Suprapubic skin (tissue), 4 donors: ENCODE results near the gene FRAT1. TPM values are rescaled to one million over a fixed set of nuclear protein-coding genes. Genes with fewer than 3 reads are reported as not detected.
A peak's percentile ranks its signal among the peaks of the same experiment; 100 is the strongest.

ENCODE experiments used
- DNase-seq, 2 donors: peaks; one replicate each; pipeline ENCODE4 v3.0.0-alpha.2; 2019; ENCODE audit warnings: low spot score in 2 of 2
- H3K27ac ChIP-seq: fragments of 200-600 bp; sonication (generic); one replicate; pipeline ENCODE4 v1.5.1; 2019
- H3K27me3 ChIP-seq: fragments of 200-600 bp; sonication (generic); one replicate; pipeline ENCODE4 v1.5.1; 2019
- H3K36me3 ChIP-seq: fragments of 200-600 bp; sonication (generic); one replicate; pipeline ENCODE4 v1.5.1; 2019
- H3K4me1 ChIP-seq: fragments of 200-600 bp; sonication (generic); one replicate; pipeline ENCODE4 v1.5.1; 2019
- H3K4me3 ChIP-seq: fragments of 200-600 bp; sonication (generic); one replicate; pipeline ENCODE4 v1.5.1; 2019; ENCODE audit warnings: mild to moderate bottlenecking
- H3K9me3 ChIP-seq: fragments of 200-600 bp; sonication (generic); one replicate; pipeline ENCODE4 v1.5.1; 2019
- CTCF ChIP-seq, 2 donors: fragments of 200-600 bp in 1 of 2; fragments of 450-650 bp in 1 of 2; sonication (generic) in 1 of 2; IDR thresholded peaks; one replicate each; pipeline ENCODE4 v1.5.1; 2016 to 2019; ENCODE audit warnings: antibody characterized with exemption in 2 of 2, mild to moderate bottlenecking in 1 of 2, moderate library complexity in 1 of 2
- EP300 ChIP-seq: sonication (generic); formaldehyde crosslinking; IDR thresholded peaks from one replicate; pipeline ENCODE4 v1.6.1; 2017; ENCODE audit warnings: antibody characterized with exemption
- POLR2A ChIP-seq, 2 donors: fragments of 450-650 bp; IDR thresholded peaks; one replicate each; pipeline ENCODE4 v1.6.1; 2017; ENCODE audit warnings: antibody characterized with exemption in 2 of 2, mild to moderate bottlenecking in 2 of 2, moderate library complexity in 2 of 2
- POLR2AphosphoS5 ChIP-seq, 3 donors: sonication (generic); formaldehyde crosslinking; IDR thresholded peaks; one replicate each; pipeline ENCODE4 v1.6.1; 2017; ENCODE audit warnings: antibody characterized with exemption in 3 of 3
- WGBS: methylation state at CpG from one replicate; pipeline ENCODE4 v1.1.5; 2018; 5-methylcytosine and 5-hydroxymethylcytosine counted together
- total RNA-seq, 4 donors: library from RNA; depleted of rRNA; stranded (reverse); fragments of >200 nt; gene quantifications; one replicate each; pipeline ENCODE4 v1.1.0, GENCODE V29; 2016

The FRAT1 gene, protein sequence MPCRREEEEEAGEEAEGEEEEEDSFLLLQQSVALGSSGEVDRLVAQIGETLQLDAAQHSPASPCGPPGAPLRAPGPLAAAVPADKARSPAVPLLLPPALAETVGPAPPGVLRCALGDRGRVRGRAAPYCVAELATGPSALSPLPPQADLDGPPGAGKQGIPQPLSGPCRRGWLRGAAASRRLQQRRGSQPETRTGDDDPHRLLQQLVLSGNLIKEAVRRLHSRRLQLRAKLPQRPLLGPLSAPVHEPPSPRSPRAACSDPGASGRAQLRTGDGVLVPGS
- 1 to 10 TPM; 5.2 to 8.4 (median 7.2) TPM for total RNA-seq

GRCh38 chr10:97318772-97319651 is at the start of gene FRAT1:
FRAT1 (plus strand) TSS chr10:97319271; CDS start chr10:97319454, 183 bp downstream.
- under 1% methylated on average over 34 of the region's 79 CpGs for WGBS
- H3K27me3 ChIP-seq: no peaks in the 10 kb centered on the region
- no peak for TF ChIP-seq CTCF (IDR thresholded peaks at IDR 0.05)
- peak in 2 of 3 donors; percentile 68 to 76 for TF ChIP-seq POLR2AphosphoS5 (IDR thresholded peaks at IDR 0.05)
- peak; percentile 14 to 86 for TF ChIP-seq POLR2A (IDR thresholded peaks at IDR 0.05)
- no peak for TF ChIP-seq EP300
- peak; percentile 95 to 96 for DNase-seq
- no peaks in the 10 kb centered on the region for H3K9me3 ChIP-seq
- peaks cover 29% of the 10 kb centered on the region for H3K4me1 ChIP-seq
- H3K4me3 ChIP-seq: peak within 1 kb of the TSS; percentile 86
- no peaks in the 10 kb centered on the region for H3K36me3 ChIP-seq
- peak within 1 kb of the TSS; percentile 98 for H3K27ac ChIP-seq

- Histone ChIP-seq H3K36me3 (no peaks in the 10 kb centered on the region), H3K27me3 (no peaks in the 10 kb centered on the region), H3K27ac (no peak overlapping the region), H3K4me1 (no peaks in the 10 kb centered on the region), H3K9me3 (no peaks in the 10 kb centered on the region), H3K4me3 (no peak overlapping the region)
- TF ChIP-seq CTCF (IDR thresholded peaks at IDR 0.05) (no peak), POLR2AphosphoS5 (IDR thresholded peaks at IDR 0.05) (no peak), EP300 (no peak), POLR2A (IDR thresholded peaks at IDR 0.05) (no peak)
- no peak for DNase-seq
- 81% methylated on average over 3 of the region's 3 CpGs for WGBS
These were observed 48.4 kb upstream of the FRAT1 start for GRCh38 chr10:97270523-97271154.

- Histone ChIP-seq H3K27ac (no peak overlapping the region), H3K36me3 (no peaks in the 10 kb centered on the region), H3K9me3 (no peaks in the 10 kb centered on the region), H3K4me1 (peaks cover 12% of the 10 kb centered on the region), H3K4me3 (no peak overlapping the region), H3K27me3 (no peaks in the 10 kb centered on the region)
- 99% methylated on average over 3 of the region's 3 CpGs for WGBS
- no peak for TF ChIP-seq POLR2A (IDR thresholded peaks at IDR 0.05)
- DNase-seq: no peak
These were observed 45.4 kb upstream of the FRAT1 start for GRCh38 chr10:97273700-97274099.

GRCh38 chr10:97274828-97275227 is 44.2 kb upstream of the FRAT1 start:
- Histone ChIP-seq H3K4me1 (peaks cover 21% of the 10 kb centered on the region), H3K27me3 (no peaks in the 10 kb centered on the region), H3K4me3 (no peak overlapping the region), H3K36me3 (no peaks in the 10 kb centered on the region), H3K27ac (no peak overlapping the region), H3K9me3 (no peaks in the 10 kb centered on the region)
- WGBS: 84% methylated on average over 3 of the region's 9 CpGs
- DNase-seq: no peak
- TF ChIP-seq EP300: no peak
- no peak for TF ChIP-seq POLR2AphosphoS5 (IDR thresholded peaks at IDR 0.05)
- TF ChIP-seq CTCF (IDR thresholded peaks at IDR 0.05): no peak
- TF ChIP-seq POLR2A (IDR thresholded peaks at IDR 0.05): no peak

GRCh38 chr10:97277551-97277950 is 41.5 kb upstream of the FRAT1 start:
- 56% methylated on average over 1 of the region's 1 CpG for WGBS

More at GRCh38 chr10:97277551-97277950, 41.5 kb upstream of the FRAT1 start:
- Histone ChIP-seq H3K9me3 (no peaks in the 10 kb centered on the region), H3K27me3 (no peaks in the 10 kb centered on the region), H3K4me1 (peaks cover 21% of the 10 kb centered on the region), H3K4me3 (no peak overlapping the region), H3K36me3 (no peaks in the 10 kb centered on the region), H3K27ac (no peak overlapping the region)
- no peak for DNase-seq
- no peak for TF ChIP-seq POLR2AphosphoS5 (IDR thresholded peaks at IDR 0.05)
- TF ChIP-seq CTCF (IDR thresholded peaks at IDR 0.05): no peak
- no peak for TF ChIP-seq POLR2A (IDR thresholded peaks at IDR 0.05)
- no peak for TF ChIP-seq EP300
